H1 (cell line): ENCODE data around the gene LIMK2. TPM values are rescaled to one million over a fixed set of nuclear protein-coding genes. Genes with fewer than 3 reads are reported as not detected.

Experiments
- CTCF ChIA-PET: fragments of 300-600 bp; sonication (Branson Sonifier 250); formaldehyde crosslinking; loops from one replicate; lab custom pipeline; 2021; ENCODE audit not compliant: partially characterized antibody; lab: Charles Lee
- POLR2A ChIA-PET: fragments of 300-600 bp; sonication (Branson Sonifier 250); formaldehyde crosslinking; loops from one replicate; lab custom pipeline; 2021; ENCODE audit warnings: inconsistent platforms; ENCODE audit not compliant: partially characterized antibody; lab: Charles Lee
- DNase-seq, 2 experiments: peaks; one replicate each; pipeline versions ENCODE4 v3.0.0 to v3.0.0-alpha.2; 2010 to 2022; ENCODE audit warnings: low spot score in 2 of 2, low read depth in 1 of 2, mixed read lengths in 1 of 2
- FAIRE-seq: peaks from 2 replicates; lab custom pipeline; 2011; peaks lifted over from hg19 to GRCh38; lab: Jason Lieb, UNC
- H2AFZ ChIP-seq: 2 replicates; pipeline ENCODE4 v1.8.1; 2012; ENCODE audit warnings: low read length, inconsistent platforms
- H2AK5ac ChIP-seq: 2 replicates; pipeline ENCODE4 v1.6.1; 2013; ENCODE audit warnings: low read depth, low read length
- H2BK120ac ChIP-seq: replicated peaks from 2 replicates; pipeline ENCODE3; 2013; ENCODE audit warnings: low read depth, low read length, inconsistent platforms
- H2BK12ac ChIP-seq: 2 replicates; pipeline ENCODE4 v1.6.1; 2013; ENCODE audit warnings: low read depth, low read length
- H2BK15ac ChIP-seq: 2 replicates; pipeline ENCODE4 v1.6.1; 2013; ENCODE audit warnings: low read length
- H2BK20ac ChIP-seq: 2 replicates; pipeline ENCODE4 v1.6.1; 2013; ENCODE audit warnings: low read length
- H2BK5ac ChIP-seq: 2 replicates; pipeline ENCODE4 v1.6.1; 2013; ENCODE audit warnings: low read depth, low read length
- H3K14ac ChIP-seq: 2 replicates; pipeline ENCODE4 v1.6.1; 2013; ENCODE audit warnings: inconsistent platforms; ENCODE audit not compliant: insufficient read length
- H3K18ac ChIP-seq: 2 replicates; pipeline ENCODE4 v1.6.1; 2013; ENCODE audit warnings: low read length; ENCODE audit errors: extremely low read depth
- H3K23ac ChIP-seq: 2 replicates; pipeline ENCODE4 v1.6.1; 2013; ENCODE audit warnings: inconsistent platforms; ENCODE audit not compliant: insufficient read length
- H3K23me2 ChIP-seq: 2 replicates; pipeline ENCODE4 v1.6.1; 2013; ENCODE audit warnings: low read depth, low read length
- H3K27ac ChIP-seq: 2 replicates; pipeline ENCODE4 v1.6.1; 2011; ENCODE audit warnings: low read depth, low read length, inconsistent platforms
- H3K27me3 ChIP-seq, 4 experiments: replicated peaks in 1 of 4; 1 replicate in 1 of 4; 2 replicates in 3 of 4; pipeline versions ENCODE4 v1.6.1 to v1.8.1; 2011 to 2013; ENCODE audit warnings: low read length in 3 of 4, mild to moderate bottlenecking in 3 of 4, inconsistent platforms in 2 of 4, mixed read lengths in 2 of 4, moderate library complexity in 1 of 4; ENCODE audit not compliant: control insufficient read depth in 3 of 4, insufficient read depth in 3 of 4; ENCODE audit errors: extremely low read depth in 1 of 4
- H3K36me3 ChIP-seq, 4 experiments: 2 replicates each; pipeline versions ENCODE4 v1.6.1 to v1.8.1; 2011 to 2013; ENCODE audit warnings: mild to moderate bottlenecking in 4 of 4, low read length in 3 of 4, moderate library complexity in 2 of 4, control low read depth in 1 of 4, inconsistent platforms in 1 of 4; ENCODE audit not compliant: insufficient read depth in 4 of 4, control insufficient read depth in 2 of 4
- H3K4ac ChIP-seq: replicated peaks from 2 replicates; pipeline ENCODE3; 2013; ENCODE audit warnings: low read length, low read depth, mixed read lengths, inconsistent platforms; ENCODE audit not compliant: insufficient read length
- H3K4me1 ChIP-seq, 4 experiments: replicated peaks in 1 of 4; 1 replicate in 1 of 4; 2 replicates in 3 of 4; pipeline versions ENCODE4 v1.6.1 to v1.8.1; 2011 to 2013; ENCODE audit warnings: low read length in 3 of 4, inconsistent platforms in 2 of 4, mixed read lengths in 1 of 4; ENCODE audit not compliant: insufficient read depth in 4 of 4, control insufficient read depth in 3 of 4
- H3K4me2 ChIP-seq, 2 experiments: 2 replicates each; pipeline versions ENCODE4 v1.6.1 to v1.8.1; 2011 to 2013; ENCODE audit warnings: low read depth in 2 of 2, low read length in 2 of 2, control low read depth in 1 of 2, inconsistent platforms in 1 of 2, mild to moderate bottlenecking in 1 of 2; ENCODE audit not compliant: insufficient read depth in 1 of 2
- H3K4me3 ChIP-seq, 4 experiments: fragments of 200-600, 300-600 bp in 1 of 4; sonication (generic), shearing (Covaris generic), sonication (Bioruptor Twin) in 1 of 4; 2 replicates each; pipeline versions ENCODE4 v1.5.1 to v1.8.1; 2011 to 2016; ENCODE audit warnings: low read length in 4 of 4, low read depth in 3 of 4, control low read depth in 2 of 4, inconsistent platforms in 2 of 4, mild to moderate bottlenecking in 2 of 4, mixed read lengths in 1 of 4, moderate library complexity in 1 of 4; ENCODE audit not compliant: insufficient read depth in 2 of 4; ENCODE audit errors: extremely low read depth in 1 of 4
- H3K56ac ChIP-seq: replicated peaks from 2 replicates; pipeline ENCODE3; 2013; ENCODE audit warnings: low read depth, mild to moderate bottlenecking, mixed read lengths, low read length, inconsistent platforms; ENCODE audit not compliant: insufficient read length
- H3K79me1 ChIP-seq: 2 replicates; pipeline ENCODE4 v1.6.1; 2013; ENCODE audit warnings: low read depth, low read length, control low read depth
- H3K79me2 ChIP-seq, 2 experiments: 2 replicates each; pipeline versions ENCODE4 v1.6.1 to v1.8.1; 2012 to 2013; ENCODE audit warnings: low read length in 2 of 2, mild to moderate bottlenecking in 2 of 2, inconsistent platforms in 1 of 2; ENCODE audit not compliant: insufficient read depth in 2 of 2, control insufficient read depth in 1 of 2
- H3K9ac ChIP-seq, 4 experiments: replicated peaks in 1 of 4; 1 replicate in 1 of 4; 2 replicates in 3 of 4; pipeline versions ENCODE4 v1.6.1 to v1.8.1; 2011 to 2013; ENCODE audit warnings: low read depth in 3 of 4, low read length in 3 of 4, control low read depth in 2 of 4, mild to moderate bottlenecking in 2 of 4, moderate library complexity in 2 of 4, inconsistent platforms in 1 of 4; ENCODE audit errors: extremely low read depth in 1 of 4
- H3K9me3 ChIP-seq, 2 experiments: 2 replicates each; pipeline versions ENCODE4 v1.6.1 to v1.8.1; 2012 to 2013; ENCODE audit warnings: mild to moderate bottlenecking in 2 of 2, moderate library complexity in 2 of 2, control low read depth in 1 of 2, inconsistent platforms in 1 of 2, low read depth in 1 of 2, low read length in 1 of 2, mixed read lengths in 1 of 2; ENCODE audit not compliant: insufficient read depth in 2 of 2
- H4K20me1 ChIP-seq, 2 experiments: replicated peaks in 1 of 2; 2 replicates each; pipeline versions ENCODE3 to v1.8.1; 2011 to 2013; ENCODE audit warnings: inconsistent platforms in 2 of 2, low read length in 2 of 2, mild to moderate bottlenecking in 1 of 2; ENCODE audit not compliant: insufficient read depth in 2 of 2, control insufficient read depth in 1 of 2
- H4K5ac ChIP-seq: 2 replicates; pipeline ENCODE4 v1.6.1; 2013; ENCODE audit warnings: low read length, low read depth, mixed read lengths, inconsistent platforms; ENCODE audit not compliant: insufficient read length
- H4K8ac ChIP-seq: 2 replicates; pipeline ENCODE4 v1.8.0; 2013; ENCODE audit warnings: mild to moderate bottlenecking, moderate library complexity, low read length, inconsistent platforms; ENCODE audit not compliant: insufficient read depth; ENCODE audit errors: extremely low read depth
- H4K91ac ChIP-seq: replicated peaks from 2 replicates; pipeline ENCODE3; 2013; ENCODE audit warnings: low read length, mixed read lengths, inconsistent platforms; ENCODE audit not compliant: insufficient read length
- ASH2L ChIP-seq: fragments of 200-600, 300-600 bp; sonication (generic); IDR thresholded peaks from one replicate; pipeline ENCODE4 v1.7.1; 2017; ENCODE audit warnings: low read length
- ATF2 ChIP-seq: IDR thresholded peaks from 2 replicates; pipeline ENCODE4 v1.6.1; 2012; ENCODE audit warnings: low read length, inconsistent platforms
- BCL11A ChIP-seq, 2 experiments: IDR thresholded peaks; one replicate each; pipeline ENCODE4 v1.6.1; 2011; ENCODE audit warnings: low read depth in 2 of 2, low read length in 2 of 2, mild to moderate bottlenecking in 2 of 2
- BRCA1 ChIP-seq: IDR thresholded peaks from 2 replicates; pipeline ENCODE4 v1.6.1; 2012; ENCODE audit warnings: low read depth, low read length, improper control_type of control experiment
- CBX8 ChIP-seq: fragments of 300-800, 300-1000 bp; sonication (generic); IDR thresholded peaks from 2 replicates; pipeline ENCODE4 v1.7.1; 2016; ENCODE audit warnings: low read depth, low read length, borderline replicate concordance
- E2F6 ChIP-seq: IDR thresholded peaks from 2 replicates; pipeline ENCODE4 v1.6.1; 2012; ENCODE audit warnings: inconsistent platforms
- EZH2 ChIP-seq: fragments of 200-600 bp; sonication (generic); IDR thresholded peaks from 2 replicates; pipeline ENCODE4 v1.7.1; 2012; ENCODE audit warnings: low read depth, mild to moderate bottlenecking, moderate library complexity, low read length, inconsistent platforms; ENCODE audit not compliant: severe bottlenecking
- HDAC2 ChIP-seq, 2 experiments: fragments of 300-600 bp in 1 of 2; sonication (generic) in 1 of 2; IDR thresholded peaks; 2 replicates each; pipeline ENCODE4 v1.6.1; 2011 to 2012; ENCODE audit warnings: low read depth in 2 of 2, low read length in 2 of 2, mild to moderate bottlenecking in 2 of 2, moderate library complexity in 2 of 2, borderline replicate concordance in 1 of 2, inconsistent platforms in 1 of 2
- KDM5A ChIP-seq: fragments of 200-600 bp; IDR thresholded peaks from 2 replicates; pipeline ENCODE4 v1.7.1; 2012; ENCODE audit warnings: mild to moderate bottlenecking, low read length, inconsistent platforms, mixed read lengths
- TAF1 ChIP-seq: IDR thresholded peaks from 2 replicates; pipeline ENCODE4 v1.6.1; 2011; ENCODE audit warnings: mild to moderate bottlenecking, low read depth, low read length
- TCF12 ChIP-seq: IDR thresholded peaks from 2 replicates; pipeline ENCODE4 v1.6.1; 2011; ENCODE audit warnings: low read depth, mild to moderate bottlenecking, low read length
- WGBS, 2 experiments: shearing (Covaris generic) in 1 of 2; methylation state at CpG; one replicate each; pipeline versions ENCODE4 v1.1.6 to v1.1.7; 2013 to 2015; ENCODE audit warnings: low lambda C conversion rate in 2 of 2, mixed read lengths in 2 of 2, inconsistent platforms in 1 of 2, low coverage in 1 of 2, missing lambda C conversion rate in 1 of 2; ENCODE audit not compliant: insufficient replicate concordance in 2 of 2, insufficient coverage in 1 of 2, insufficient read length in 1 of 2; ENCODE audit errors: extremely low coverage in 1 of 2, missing lambda C conversion rate in 1 of 2; 5-methylcytosine and 5-hydroxymethylcytosine counted together
- polyA plus RNA-seq, 7 experiments: library from polyadenylated mRNA; depleted of rRNA in 3 of 7; stranded (reverse) in 5 of 7; unstranded in 2 of 7; fragments of >200 nt in 5 of 7; fragments of 200-250 nt in 2 of 7; gene quantifications; 1 replicate in 5 of 7; 2 replicates in 1 of 7; 4 replicates in 1 of 7; pipeline versions ENCODE4 v1.2.1 to v1.2.3, GENCODE V29; 2011 to 2013; ENCODE audit warnings: missing spikeins in 2 of 7, mixed read lengths in 2 of 7
- total RNA-seq: library from RNA; stranded (reverse); fragmentation: NEBNext Ultra II Directional; extraction: Animal tissue kit (Norgen Biotek cat#: 25700); gene quantifications from 2 replicates; pipeline ENCODE4 v1.2.1, GENCODE V29; 2021

LIMK2 gene
- total and polyA plus RNA-seq, 2 of the 8 experiments (the other 6 are each of a cell fraction or from before 2014, with no cell fraction given): 13.2 to 37.6 TPM

GRCh38 chr22:31215018-31215535 lies 3.0 kb downstream of the LIMK2 start:
- Histone ChIP-seq H3K79me1 (peaks cover 13% of the 10 kb centered on the region), H4K8ac (no peak overlapping the region), H2BK15ac (no peak overlapping the region), H4K20me1 (no peaks in the 10 kb centered on the region), H3K14ac (no peak overlapping the region), H3K36me3 (no peaks in the 10 kb centered on the region; a peak in 1 of 8 replicates), H3K4ac (no peak overlapping the region), H3K4me3 (no peak overlapping the region), H4K91ac (no peak overlapping the region), H2BK120ac (no peak overlapping the region), H2AK5ac (no peak overlapping the region), H2BK20ac (no peak overlapping the region), H4K5ac (no peak overlapping the region), H3K79me2 (peaks cover 2 to 67% of the 10 kb centered on the region in 2 experiments; a peak in 3 of 4 replicates), H3K56ac (no peak overlapping the region), H2AFZ (no peak overlapping the region), H3K23me2 (peaks cover 5% of the 10 kb centered on the region; the same call in 1 of the 2 replicates), H3K9ac (no peak overlapping the region), H3K9me3 (no peaks in the 10 kb centered on the region), H3K4me2 (no peak overlapping the region), H3K23ac (no peak overlapping the region), H2BK12ac (no peak overlapping the region), H3K4me1 (peaks cover 0 to 7% (median 4%) of the 10 kb centered on the region in 4 experiments; a peak in 5 of 7 replicates), H3K27me3 (no peaks in the 10 kb centered on the region), H3K18ac (no peak overlapping the region), H2BK5ac (no peak overlapping the region), H3K27ac (no peak overlapping the region)
- FAIRE-seq (no peak), DNase-seq (no peak)
- ChIA-PET CTCF (interaction anchor here (0.6 to 7.8 kb wide), 5 partner anchors 9 to 60 kb away, joined by 3 to 88 read pairs (median 4); no protein-coding TSS in a partner anchor), POLR2A (interaction anchor here (3.5 kb wide), 1 partner anchor 10 kb away, joined by 20 read pairs; no protein-coding TSS in a partner anchor)
- 92% methylated on average over 6 of the region's 6 CpGs; no CpG with 5 or more reads in 1 of the 2 experiments for WGBS, 2 experiments
- no peak for TF ChIP-seq TAF1
- no peak for TF ChIP-seq CBX8
- TF ChIP-seq ATF2: no peak
- no peak for TF ChIP-seq E2F6
- TF ChIP-seq EZH2: no peak
- no peak for TF ChIP-seq TCF12
- TF ChIP-seq ASH2L: no peak
- no peak for TF ChIP-seq HDAC2 (IDR thresholded peaks at IDR 0.05; ENCODE audit: borderline replicate concordance in 1 of 2, low read depth in 2 of 2, low read length in 2 of 2)
- no peak for TF ChIP-seq BRCA1
- TF ChIP-seq BCL11A (IDR thresholded peaks at IDR 0.05; ENCODE audit: low read depth in 2 of 2, low read length in 2 of 2): no peak
- no peak for TF ChIP-seq KDM5A
